ENCODE data around the gene SLC35B1. TPM values are rescaled to one million over a fixed set of nuclear protein-coding genes. Genes with fewer than 3 reads are reported as not detected.
"Not testable (repeated sequence)": the region's sequence is repeated elsewhere in the genome, so short reads cannot be mapped to it uniquely, and the experiment has no call there.

Gene SLC35B1
- total RNA-seq, 4 donors from 2014 or later, result 30.6 to 47.8 (median 43.3) TPM

DNA sequence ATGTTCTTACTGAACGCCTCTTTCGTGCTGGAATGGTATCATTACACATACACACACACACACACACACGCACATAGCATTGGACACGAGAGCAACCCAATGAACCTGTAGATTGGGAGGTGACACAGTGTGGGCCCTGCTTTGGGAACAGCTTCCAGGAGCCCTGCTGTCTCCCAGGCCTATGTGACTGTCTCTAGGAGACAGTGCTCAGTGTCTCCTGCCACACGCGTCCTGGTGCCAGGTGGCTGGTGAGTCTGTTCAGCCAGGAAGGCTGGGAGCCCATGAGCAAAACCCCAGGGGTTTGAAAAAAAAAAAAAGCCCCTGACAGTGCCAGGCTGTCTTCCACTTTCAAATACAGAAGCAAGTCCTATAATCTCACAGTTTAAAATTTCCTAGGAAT, 27.4 kb downstream of the SLC35B1 start:
- DNase-seq (ENCODE audit: low spot score) (no peak), ATAC-seq (ENCODE audit: low FRiP score) (no peak)
- TF ChIP-seq CTCF (IDR thresholded peaks at IDR 0.05), result no peak

DNA sequence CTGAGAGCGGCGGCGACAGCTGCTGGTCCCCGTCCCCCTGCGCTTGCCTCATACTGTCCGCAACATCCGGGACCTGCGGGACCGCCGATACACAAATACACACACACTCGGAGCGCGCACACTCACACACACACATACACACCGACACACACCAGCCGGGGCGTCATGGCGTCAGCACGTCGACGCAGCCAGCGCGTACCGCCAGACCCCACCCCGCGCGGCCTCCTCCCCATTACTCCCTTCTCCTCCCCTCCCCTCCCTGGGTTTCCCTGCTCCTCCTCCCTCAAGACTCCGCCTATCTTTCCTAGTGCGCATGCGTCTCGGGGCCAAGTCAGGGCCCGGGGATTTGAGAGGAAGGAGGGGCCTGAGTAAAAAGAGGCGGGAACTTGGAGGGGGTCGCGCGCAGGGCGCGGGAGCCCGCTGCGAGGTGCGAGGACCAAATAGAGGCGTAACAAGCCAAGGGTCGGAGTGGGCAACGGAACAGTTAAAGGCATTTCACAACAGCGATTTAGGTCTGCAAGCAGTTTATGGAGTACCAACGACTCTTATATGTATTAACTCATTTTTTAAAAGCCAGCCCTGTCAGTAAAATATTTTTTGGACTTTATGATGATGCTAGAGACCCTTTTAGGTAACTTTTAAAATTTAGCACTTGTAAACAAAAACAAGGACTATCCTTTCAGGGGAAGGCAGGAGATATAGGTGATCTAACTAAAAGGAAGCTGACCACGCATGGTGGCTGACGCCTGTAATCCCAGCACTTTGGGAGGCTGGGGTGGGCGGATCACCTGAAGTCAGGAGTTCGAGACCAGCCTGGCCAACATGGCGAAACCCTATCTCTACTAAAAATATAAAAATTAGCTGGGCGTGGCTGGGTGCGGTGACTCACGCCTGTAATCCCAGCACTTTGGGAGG, 29.6 kb downstream of the SLC35B1 start, which contains the start of gene SPOP:
TSS of gene SPOP (minus strand) at position 165 of the 915 bp plus-strand sequence. CDS start 55,287 bp downstream, outside the sequence.
- ATAC-seq (ENCODE audit: low FRiP score) (peak; percentile 99), DNase-seq (ENCODE audit: low spot score) (peak; percentile 98)

DNA sequence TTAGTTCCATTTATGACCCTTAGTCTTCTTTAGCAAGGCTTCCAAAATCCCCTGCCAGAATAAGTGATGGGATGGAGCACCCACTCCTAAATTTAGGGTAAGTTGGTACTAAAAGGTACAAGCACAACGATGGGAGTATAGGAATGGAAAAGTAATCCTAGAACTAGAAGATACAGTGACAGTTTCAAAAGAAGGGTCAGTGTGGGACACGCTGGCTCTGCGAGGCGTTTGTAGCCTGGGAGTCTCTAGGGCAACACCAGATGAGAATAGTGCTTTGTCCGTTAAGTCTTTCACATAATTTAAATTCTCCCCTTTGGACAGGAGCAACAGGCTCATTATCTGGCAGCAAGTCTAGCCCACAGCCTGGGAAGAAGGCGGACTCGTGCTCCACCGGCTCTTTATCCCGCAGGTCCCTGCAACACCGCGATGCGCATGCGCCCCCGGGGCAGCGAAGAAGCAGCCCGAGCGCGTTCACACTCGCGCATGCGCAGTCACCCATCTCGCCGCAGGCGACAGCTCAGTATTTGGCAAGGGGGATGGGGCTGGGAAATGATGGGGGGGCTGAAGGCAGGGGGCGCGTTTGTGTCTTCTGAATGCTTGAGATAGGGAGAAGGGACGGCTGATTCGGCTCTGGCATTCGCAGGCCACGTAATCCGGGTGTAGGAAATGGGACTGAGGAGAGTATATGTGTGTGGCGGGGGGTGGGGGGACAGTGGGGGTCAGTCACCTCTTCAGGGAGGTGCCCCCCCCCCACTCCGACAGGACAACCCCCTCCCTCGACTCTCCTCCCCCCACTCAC, 30.4 kb downstream of the SLC35B1 start:
- ATAC-seq (ENCODE audit: low FRiP score), result peak; percentile 85
- DNase-seq (ENCODE audit: low spot score), result peak; percentile 96

More for the DNA sequence above, 29.6 kb downstream of the SLC35B1 start, which contains the start of gene SPOP:
- no peak for TF ChIP-seq CTCF (IDR thresholded peaks at IDR 0.05)

GRCh38 chr17:49676276-49676868, 31.4 kb downstream of the SLC35B1 start:
- TF ChIP-seq CTCF (IDR thresholded peaks at IDR 0.05), result no peak
- no peak for ATAC-seq (ENCODE audit: low FRiP score)
- DNase-seq (ENCODE audit: low spot score), result no peak

More for the DNA sequence above, 30.4 kb downstream of the SLC35B1 start:
- TF ChIP-seq CTCF (IDR thresholded peaks at IDR 0.05), result no peak

DNA sequence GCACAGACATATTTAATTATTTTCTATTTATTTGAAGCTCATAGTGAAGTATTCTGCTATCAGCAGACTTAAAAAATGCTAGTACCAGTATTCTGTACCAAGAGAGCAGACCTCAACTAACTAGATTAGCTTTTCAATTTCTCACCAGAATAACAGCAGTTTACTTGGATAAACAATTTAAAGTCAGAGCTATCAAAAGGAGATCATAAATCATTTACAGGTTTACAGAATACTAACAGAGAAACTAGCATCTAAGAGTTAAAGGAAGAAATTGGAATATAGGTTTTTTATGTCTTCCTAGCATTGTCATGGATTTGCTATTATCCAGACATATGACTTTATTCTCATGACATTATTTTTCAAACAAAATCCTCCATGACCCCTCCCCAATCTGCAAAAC, 33.3 kb downstream of the SLC35B1 start:
- no peak for TF ChIP-seq CTCF (IDR thresholded peaks at IDR 0.05)
- ATAC-seq (ENCODE audit: low FRiP score), result no peak
- DNase-seq (ENCODE audit: low spot score), result no peak

GRCh38 chr17:49673679-49674078, 34.1 kb downstream of the SLC35B1 start:
- DNase-seq (ENCODE audit: low spot score), result not testable (repeated sequence)

GRCh38 chr17:49670641-49671040, 37.1 kb downstream of the SLC35B1 start:
- TF ChIP-seq CTCF (IDR thresholded peaks at IDR 0.05), result no peak
- DNase-seq (ENCODE audit: low spot score), result no peak
- ATAC-seq (ENCODE audit: low FRiP score), result no peak

More at GRCh38 chr17:49673679-49674078, 34.1 kb downstream of the SLC35B1 start:
- ATAC-seq (ENCODE audit: low FRiP score), result not testable (repeated sequence)
